Neural cell (in vitro differentiated cells): Measurements from ENCODE around the gene MYRF. TPM values are rescaled to one million over a fixed set of nuclear protein-coding genes. Genes with fewer than 3 reads are reported as not detected.

Experiments
- H2AFZ ChIP-seq: fragments of 200-600, 300-800 bp; sonication (generic), shearing (Covaris generic); 2 replicates; pipeline ENCODE4 v1.6.0; 2014; ENCODE audit warnings: low read depth, mild to moderate bottlenecking, antibody characterized with exemption, low read length, moderate library complexity
- H3F3A ChIP-seq: fragments of 200-600 bp; shearing (Covaris generic); 2 replicates; pipeline ENCODE4 v1.6.1; 2016; ENCODE audit warnings: mild to moderate bottlenecking, moderate library complexity, mixed read lengths, antibody characterized with exemption, low read length; ENCODE audit not compliant: insufficient read depth, poor library complexity, severe bottlenecking
- H3K27ac ChIP-seq: fragments of 200-600, 300-800 bp; sonication (generic), shearing (Covaris generic); 2 replicates; pipeline ENCODE4 v1.5.1; 2014; ENCODE audit warnings: mild to moderate bottlenecking, low read length, moderate library complexity
- H3K27me3 ChIP-seq: fragments of 300-800, 200-600 bp; sonication (generic), shearing (Covaris generic); 2 replicates; pipeline ENCODE4 v1.6.0; 2014; ENCODE audit warnings: mild to moderate bottlenecking, low read depth, low read length, moderate library complexity; ENCODE audit not compliant: insufficient read depth
- H3K36me3 ChIP-seq: fragments of 300-800, 200-600 bp; sonication (generic), shearing (Covaris generic); 2 replicates; pipeline ENCODE4 v1.5.1; 2014; ENCODE audit warnings: mild to moderate bottlenecking, antibody characterized with exemption, low read length, moderate library complexity; ENCODE audit not compliant: insufficient read depth
- H3K4me2 ChIP-seq: fragments of 300-800, 200-600 bp; sonication (generic), shearing (Covaris generic); 2 replicates; pipeline ENCODE4 v1.6.0; 2014; ENCODE audit warnings: mild to moderate bottlenecking, low read length
- H3K4me3 ChIP-seq: fragments of 300-800, 200-600 bp; sonication (generic), shearing (Covaris generic); 2 replicates; pipeline ENCODE4 v1.5.1; 2014; ENCODE audit warnings: mild to moderate bottlenecking, low read length, moderate library complexity
- H3K79me2 ChIP-seq: fragments of 200-600 bp; shearing (Covaris generic); replicated peaks from 2 replicates; pipeline ENCODE4 v1.6.0; 2014; ENCODE audit warnings: mild to moderate bottlenecking, low read length, moderate library complexity; ENCODE audit not compliant: insufficient read depth
- H3K9ac ChIP-seq: fragments of 300-800, 200-600 bp; sonication (generic), shearing (Covaris generic); 2 replicates; pipeline ENCODE4 v1.6.1; 2016; ENCODE audit warnings: mild to moderate bottlenecking, low read length, mixed read lengths
- H3K9me2 ChIP-seq: fragments of 200-600 bp; shearing (Covaris generic); 2 replicates; pipeline ENCODE4 v1.6.1; 2016; ENCODE audit warnings: mild to moderate bottlenecking, low read length, mixed read lengths; ENCODE audit not compliant: insufficient read depth
- H3K9me3 ChIP-seq: fragments of 200-600, 300-800 bp; sonication (generic), shearing (Covaris generic); 2 replicates; pipeline ENCODE4 v1.6.1; 2016; ENCODE audit warnings: mild to moderate bottlenecking, mixed run types, low read length, moderate library complexity, mixed read lengths
- H4K20me1 ChIP-seq: fragments of 200-600 bp; shearing (Covaris generic); 2 replicates; pipeline ENCODE4 v1.6.1; 2016; ENCODE audit warnings: mild to moderate bottlenecking, mixed run types; ENCODE audit not compliant: insufficient read depth
- CTCF ChIP-seq: fragments of 450-650 bp; IDR thresholded peaks from 2 replicates; pipeline ENCODE4 v1.5.1; 2014; ENCODE audit warnings: antibody characterized with exemption, mild to moderate bottlenecking, moderate library complexity; ENCODE audit not compliant: poor library complexity, severe bottlenecking
- EP300 ChIP-seq: fragments of 450-650 bp; conservative IDR thresholded peaks from 2 replicates; pipeline ENCODE4 v1.6.1; 2014; ENCODE audit warnings: antibody characterized with exemption, mild to moderate bottlenecking, moderate library complexity; ENCODE audit not compliant: poor library complexity, severe bottlenecking
- EZH2 ChIP-seq: fragments of 200-600, 300-800 bp; shearing (Covaris generic), sonication (generic); IDR thresholded peaks from 2 replicates; pipeline ENCODE4 v1.6.1; 2014; ENCODE audit warnings: antibody characterized with exemption, low read length, borderline replicate concordance, mild to moderate bottlenecking; ENCODE audit not compliant: insufficient read depth, poor library complexity, severe bottlenecking
- MXI1 ChIP-seq: fragments of 450-650 bp; conservative IDR thresholded peaks from 2 replicates; pipeline ENCODE4 v1.6.1; 2014; ENCODE audit warnings: antibody characterized with exemption, mild to moderate bottlenecking; ENCODE audit not compliant: poor library complexity, severe bottlenecking
- POLR2AphosphoS5 ChIP-seq: IDR thresholded peaks from 2 replicates; pipeline ENCODE4 v1.6.1; 2012
- RAD21 ChIP-seq: fragments of 450-650 bp; conservative IDR thresholded peaks from 2 replicates; pipeline ENCODE4 v1.6.1; 2014; ENCODE audit warnings: antibody characterized with exemption, mild to moderate bottlenecking, moderate library complexity
- SMC3 ChIP-seq: fragments of 450-650 bp; conservative IDR thresholded peaks from 2 replicates; pipeline ENCODE4 v1.6.1; 2014; ENCODE audit warnings: antibody characterized with exemption, mild to moderate bottlenecking, moderate library complexity; ENCODE audit not compliant: poor library complexity
- TAF1 ChIP-seq: IDR thresholded peaks from 2 replicates; pipeline ENCODE4 v1.6.1; 2012; ENCODE audit warnings: low read depth
- polyA plus RNA-seq: library from polyadenylated mRNA; depleted of rRNA; stranded (reverse); fragments of >200 nt; gene quantifications from 2 replicates; pipeline ENCODE4 v1.2.3, GENCODE V29; 2014
- TF ChIP-seq, protein P1 (sequence below): IDR thresholded peaks from 2 replicates; pipeline ENCODE4 v1.6.1; 2012; ENCODE audit warnings: borderline replicate concordance

MYRF gene
- polyA plus RNA-seq, 1 donor from 2014 or later: 0.16 TPM

GRCh38 chr11:61794579-61794978, 42.1 kb downstream of the MYRF start:
- no peaks in the 10 kb centered on the region for H4K20me1 ChIP-seq
- TF ChIP-seq TAF1 (no peak), POLR2AphosphoS5 (no peak), MXI1 (no peak), CTCF (no peak), SMC3 (no peak), EP300 (no peak), RAD21 (no peak), EZH2 (no peak)
- TF ChIP-seq, protein P1, sequence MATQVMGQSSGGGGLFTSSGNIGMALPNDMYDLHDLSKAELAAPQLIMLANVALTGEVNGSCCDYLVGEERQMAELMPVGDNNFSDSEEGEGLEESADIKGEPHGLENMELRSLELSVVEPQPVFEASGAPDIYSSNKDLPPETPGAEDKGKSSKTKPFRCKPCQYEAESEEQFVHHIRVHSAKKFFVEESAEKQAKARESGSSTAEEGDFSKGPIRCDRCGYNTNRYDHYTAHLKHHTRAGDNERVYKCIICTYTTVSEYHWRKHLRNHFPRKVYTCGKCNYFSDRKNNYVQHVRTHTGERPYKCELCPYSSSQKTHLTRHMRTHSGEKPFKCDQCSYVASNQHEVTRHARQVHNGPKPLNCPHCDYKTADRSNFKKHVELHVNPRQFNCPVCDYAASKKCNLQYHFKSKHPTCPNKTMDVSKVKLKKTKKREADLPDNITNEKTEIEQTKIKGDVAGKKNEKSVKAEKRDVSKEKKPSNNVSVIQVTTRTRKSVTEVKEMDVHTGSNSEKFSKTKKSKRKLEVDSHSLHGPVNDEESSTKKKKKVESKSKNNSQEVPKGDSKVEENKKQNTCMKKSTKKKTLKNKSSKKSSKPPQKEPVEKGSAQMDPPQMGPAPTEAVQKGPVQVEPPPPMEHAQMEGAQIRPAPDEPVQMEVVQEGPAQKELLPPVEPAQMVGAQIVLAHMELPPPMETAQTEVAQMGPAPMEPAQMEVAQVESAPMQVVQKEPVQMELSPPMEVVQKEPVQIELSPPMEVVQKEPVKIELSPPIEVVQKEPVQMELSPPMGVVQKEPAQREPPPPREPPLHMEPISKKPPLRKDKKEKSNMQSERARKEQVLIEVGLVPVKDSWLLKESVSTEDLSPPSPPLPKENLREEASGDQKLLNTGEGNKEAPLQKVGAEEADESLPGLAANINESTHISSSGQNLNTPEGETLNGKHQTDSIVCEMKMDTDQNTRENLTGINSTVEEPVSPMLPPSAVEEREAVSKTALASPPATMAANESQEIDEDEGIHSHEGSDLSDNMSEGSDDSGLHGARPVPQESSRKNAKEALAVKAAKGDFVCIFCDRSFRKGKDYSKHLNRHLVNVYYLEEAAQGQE: no peak
- H3F3A ChIP-seq: no peaks in the 10 kb centered on the region
- no peak overlapping the region for H3K27ac ChIP-seq
- no peaks in the 10 kb centered on the region for H3K36me3 ChIP-seq
- no peaks in the 10 kb centered on the region for H3K9me3 ChIP-seq
- H2AFZ ChIP-seq: no peak overlapping the region
- H3K9me2 ChIP-seq: no peaks in the 10 kb centered on the region
- H3K9ac ChIP-seq: no peak overlapping the region
- H3K27me3 ChIP-seq: no peaks in the 10 kb centered on the region
- peaks cover 29% of the 10 kb centered on the region for H3K79me2 ChIP-seq
- H3K4me3 ChIP-seq: no peak overlapping the region
- H3K4me2 ChIP-seq: no peak overlapping the region

GRCh38 chr11:61795459-61795858, 43.0 kb downstream of the MYRF start:
- Histone ChIP-seq H3K79me2 (peaks cover 29% of the 10 kb centered on the region), H3K27me3 (no peaks in the 10 kb centered on the region), H2AFZ (no peak overlapping the region), H3F3A (no peaks in the 10 kb centered on the region), H4K20me1 (no peaks in the 10 kb centered on the region), H3K4me2 (no peak overlapping the region), H3K9me2 (no peaks in the 10 kb centered on the region), H3K4me3 (no peak overlapping the region), H3K9me3 (no peaks in the 10 kb centered on the region), H3K36me3 (no peaks in the 10 kb centered on the region), H3K27ac (no peak overlapping the region), H3K9ac (no peak overlapping the region)
- TF ChIP-seq POLR2AphosphoS5: no peak
- TF ChIP-seq RAD21: no peak
- TF ChIP-seq EZH2: no peak
- TF ChIP-seq TAF1: no peak
- TF ChIP-seq EP300: no peak
- TF ChIP-seq SMC3: no peak
- TF ChIP-seq, protein P1: no peak
- no peak for TF ChIP-seq CTCF
- no peak for TF ChIP-seq MXI1
